GM18907 (cell line): ENCODE results near the gene ACTN2.

Experiments
- ATAC-seq: cut with Tn5 transposase; IDR thresholded peaks from one replicate; pipeline ENCODE4 v1.9.1; 2021; ENCODE audit warnings: mild to moderate bottlenecking, moderate library complexity; ENCODE audit not compliant: unreplicated experiment

The ACTN2 gene

DNA sequence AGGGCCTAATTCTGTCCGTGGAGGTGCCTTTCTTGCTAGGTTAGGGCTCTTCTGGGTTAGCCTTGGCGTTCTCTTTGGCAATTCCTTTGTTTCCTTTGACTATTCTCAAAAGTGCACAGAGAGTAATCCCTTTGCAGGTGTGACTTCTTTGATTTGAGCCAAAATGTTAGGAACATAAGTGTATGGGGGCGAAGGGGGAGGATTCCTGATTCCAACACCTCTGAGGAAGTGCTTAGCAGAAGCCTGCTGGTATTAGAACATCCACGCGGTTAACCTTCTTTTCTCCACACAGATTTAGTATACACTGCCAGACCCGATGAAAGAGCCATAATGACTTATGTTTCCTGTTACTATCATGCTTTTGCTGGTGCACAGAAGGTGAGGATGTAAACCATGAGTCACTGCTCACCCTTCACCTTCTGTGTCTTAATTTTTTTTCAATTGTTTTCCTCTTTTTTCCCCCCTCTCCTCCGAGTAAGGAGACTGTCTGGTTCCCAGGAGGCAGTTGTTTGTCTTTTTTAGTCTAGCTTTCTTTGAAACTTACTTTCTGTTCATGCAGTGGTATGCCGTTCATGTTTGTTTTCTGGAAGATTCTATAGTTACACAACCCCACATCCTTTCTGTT is 48.0 kb downstream of the ACTN2 start:
- ATAC-seq: no peak

DNA sequence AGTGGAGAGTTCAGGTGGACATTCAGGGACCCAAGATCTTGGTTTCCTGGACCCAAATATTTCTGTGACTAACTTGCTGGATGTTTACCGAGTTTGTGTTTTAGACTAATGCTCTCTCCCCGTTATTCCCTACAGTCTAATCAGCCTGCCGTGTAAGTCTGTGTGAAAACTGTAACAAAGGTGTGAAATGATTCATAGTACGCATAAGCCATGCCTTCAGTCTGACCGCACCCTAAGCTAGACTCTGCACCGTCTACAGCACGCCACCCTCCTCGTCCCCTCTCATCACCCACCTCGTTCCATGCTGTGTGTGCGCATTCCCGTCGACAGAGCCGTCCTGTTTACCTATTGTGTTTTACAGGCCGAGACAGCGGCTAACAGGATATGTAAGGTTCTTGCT is 50.5 kb downstream of the ACTN2 start:
- ATAC-seq: no peak

DNA sequence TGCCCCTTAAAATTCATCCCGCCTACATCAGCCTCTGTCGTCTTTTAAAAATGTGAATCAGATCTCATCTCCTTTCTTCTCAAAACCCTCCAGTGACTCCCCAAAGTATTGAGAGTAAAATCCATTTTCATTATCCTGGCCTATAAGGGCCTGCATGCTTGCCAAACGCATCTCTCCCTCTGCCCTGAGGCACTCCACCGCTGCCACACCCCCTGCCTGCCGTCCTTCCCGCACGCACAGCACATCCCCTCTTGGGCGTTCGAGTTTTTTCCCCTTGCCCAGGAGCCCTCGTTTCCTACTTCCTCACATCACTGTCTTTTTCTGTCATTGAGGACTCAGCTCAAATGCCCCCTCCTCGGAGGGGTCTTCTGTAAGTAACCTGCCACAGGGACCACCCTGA is 55.5 kb downstream of the ACTN2 start:
- ATAC-seq: no peak

DNA sequence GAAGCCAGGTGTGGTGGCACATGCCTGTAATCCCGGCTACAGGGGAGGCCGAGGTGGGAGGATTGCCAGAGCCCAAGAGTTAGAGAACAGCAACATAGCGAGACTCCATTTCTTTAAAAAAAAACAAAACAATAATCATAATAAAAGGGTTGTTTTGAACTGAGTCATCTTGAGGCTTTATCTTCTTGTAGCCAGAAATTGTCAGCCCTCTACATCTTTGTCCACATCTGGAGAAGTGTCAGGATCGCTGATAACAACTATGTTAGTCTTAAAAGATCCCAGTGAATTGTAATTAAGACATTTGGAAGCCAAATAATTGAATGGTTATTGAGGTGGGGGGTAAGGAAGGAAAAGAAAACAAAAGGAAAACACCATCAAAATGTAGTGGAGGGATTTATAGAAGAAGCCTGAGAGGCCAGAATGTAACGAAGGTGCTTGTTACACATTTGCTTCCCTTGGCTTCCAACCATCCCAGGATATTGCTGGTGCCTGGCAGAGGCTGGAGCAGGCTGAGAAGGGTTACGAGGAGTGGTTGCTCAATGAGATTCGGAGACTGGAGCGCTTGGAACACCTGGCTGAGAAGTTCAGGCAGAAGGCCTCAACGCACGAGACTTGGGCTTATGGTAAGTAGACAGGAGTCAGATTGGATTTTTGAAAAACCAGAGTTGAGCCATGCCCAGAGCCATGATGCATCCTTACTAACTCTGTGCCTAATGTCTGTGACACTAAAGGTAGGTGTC is 56.3 kb downstream of the ACTN2 start:
- no peak for ATAC-seq

DNA sequence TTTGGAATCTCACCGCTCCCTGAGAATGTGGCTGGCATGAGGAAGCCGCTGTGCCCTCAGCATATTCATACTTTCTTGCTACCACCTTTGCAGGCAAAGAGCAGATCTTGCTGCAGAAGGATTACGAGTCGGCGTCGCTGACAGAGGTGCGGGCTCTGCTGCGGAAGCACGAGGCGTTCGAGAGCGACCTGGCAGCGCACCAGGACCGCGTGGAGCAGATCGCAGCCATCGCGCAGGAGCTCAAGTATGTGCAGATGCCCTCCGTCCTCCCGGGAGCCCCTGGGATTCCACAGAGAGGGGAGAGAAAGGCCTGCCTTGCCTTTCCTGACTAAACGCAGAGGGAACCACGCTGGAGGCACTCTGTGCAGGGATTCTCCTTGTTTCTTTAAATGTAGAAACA is 58.2 kb downstream of the ACTN2 start:
- no peak for ATAC-seq

DNA sequence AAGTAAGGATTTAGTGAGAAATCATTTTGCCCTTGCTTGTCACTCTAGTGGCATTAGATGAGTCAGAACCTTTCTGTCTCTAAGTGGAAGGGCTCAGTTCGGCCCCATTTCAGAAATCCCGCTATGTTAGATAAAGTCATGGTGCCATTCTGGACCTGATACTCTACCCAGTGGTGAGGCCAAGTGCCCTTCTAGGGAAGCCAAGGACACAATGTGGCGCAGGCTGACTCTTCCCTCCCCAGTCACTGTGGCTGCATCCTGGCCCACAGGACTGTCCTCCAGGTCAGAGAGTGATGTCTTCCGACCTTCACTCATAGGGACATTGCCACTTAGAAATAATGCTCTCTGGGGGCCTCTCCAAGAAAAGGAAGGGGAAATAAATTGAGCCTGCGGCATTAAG is 60.5 kb downstream of the ACTN2 start:
- no peak for ATAC-seq

DNA sequence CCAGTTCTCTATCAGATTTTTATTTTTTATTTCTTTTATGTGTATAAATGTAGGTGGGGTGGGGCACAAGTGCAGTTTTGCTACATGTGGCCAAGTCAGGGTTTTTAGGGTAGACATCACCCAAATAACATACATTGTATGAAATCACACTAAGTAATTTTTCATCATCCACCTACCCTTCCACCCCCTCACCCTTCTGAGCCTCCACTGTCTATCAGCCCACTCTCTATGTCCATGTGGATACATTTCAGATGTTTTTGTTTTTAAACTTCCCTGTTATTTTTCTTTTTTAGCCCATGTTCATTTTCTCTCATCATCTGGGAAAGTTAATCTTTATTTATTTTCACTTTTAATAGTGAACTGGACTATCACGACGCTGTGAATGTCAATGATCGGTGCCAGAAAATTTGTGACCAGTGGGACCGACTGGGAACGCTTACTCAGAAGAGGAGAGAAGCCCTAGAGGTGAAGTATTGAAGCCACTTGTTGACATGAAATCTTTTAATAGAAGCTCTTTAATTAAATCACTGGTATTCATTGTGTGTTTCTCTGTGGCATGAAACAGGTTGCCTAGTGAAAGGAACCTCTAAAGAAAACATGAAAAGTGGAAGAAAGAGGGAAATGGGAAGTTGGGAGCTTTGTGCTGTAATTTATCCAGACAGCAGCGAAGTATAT is 61.1 kb downstream of the ACTN2 start:
- ATAC-seq: no peak

DNA sequence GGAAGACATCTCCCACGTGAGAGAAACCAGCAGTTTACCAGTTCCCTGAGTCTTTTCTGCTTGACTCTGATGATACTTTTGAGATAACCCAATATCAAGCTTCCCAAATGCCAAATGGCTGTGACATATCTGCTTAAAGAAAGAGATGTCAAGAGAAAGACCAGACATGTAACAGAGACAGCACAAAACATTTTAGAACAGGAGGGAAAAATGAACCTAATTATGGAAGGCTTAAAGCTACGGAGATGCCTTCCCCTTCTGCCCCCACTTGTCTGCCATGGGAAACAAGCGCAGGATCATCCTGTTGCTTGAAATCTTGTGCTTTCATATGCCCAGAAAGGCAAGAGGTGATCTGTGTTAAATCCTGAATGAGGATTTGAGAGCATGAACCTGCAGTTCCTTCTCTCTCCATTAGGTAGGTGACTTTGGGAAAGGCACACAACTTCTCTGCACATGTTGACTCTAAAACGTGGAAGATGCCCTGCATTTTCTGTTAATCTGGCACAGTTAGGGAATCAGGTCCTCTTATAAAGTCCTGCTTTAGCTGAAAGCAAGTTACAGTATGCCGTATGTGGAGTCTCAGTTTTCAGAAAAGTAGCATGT is 62.1 kb downstream of the ACTN2 start:
- ATAC-seq: no peak

DNA sequence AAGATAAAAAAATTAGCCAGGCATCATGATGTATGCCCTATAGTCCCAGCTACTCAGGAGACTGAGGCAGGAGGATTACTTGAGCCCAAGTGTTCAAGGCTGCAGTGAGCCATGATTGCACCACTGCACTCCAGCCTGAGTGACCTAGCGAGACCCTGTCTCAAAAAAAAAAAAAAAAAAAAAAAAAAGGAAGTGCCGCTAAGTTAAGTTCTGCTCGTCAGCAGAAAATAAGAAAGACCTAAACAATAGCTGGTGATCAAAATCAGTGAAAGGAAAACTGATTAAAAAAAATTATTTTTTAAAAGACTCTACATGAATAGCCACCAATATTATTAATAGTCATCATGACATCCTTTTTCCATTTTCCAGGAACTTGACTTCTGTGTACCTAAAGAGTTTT is 64.6 kb downstream of the ACTN2 start:
- ATAC-seq: no peak

DNA sequence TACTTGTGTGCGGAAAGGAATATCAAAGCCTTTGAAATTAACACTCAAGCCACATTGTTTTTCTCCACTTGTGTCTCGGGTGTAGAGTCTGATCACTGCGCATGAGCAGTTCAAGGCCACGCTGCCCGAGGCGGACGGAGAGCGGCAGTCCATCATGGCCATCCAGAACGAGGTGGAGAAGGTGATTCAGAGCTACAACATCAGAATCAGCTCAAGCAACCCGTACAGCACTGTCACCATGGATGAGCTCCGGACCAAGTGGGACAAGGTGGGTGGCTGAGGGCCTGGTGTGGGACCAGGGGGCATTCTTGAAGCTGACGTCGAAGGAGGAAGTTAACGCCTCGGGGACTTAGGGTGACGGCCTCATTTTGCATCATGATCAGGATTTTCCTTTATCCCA is 65.1 kb downstream of the ACTN2 start:
- no peak for ATAC-seq

DNA sequence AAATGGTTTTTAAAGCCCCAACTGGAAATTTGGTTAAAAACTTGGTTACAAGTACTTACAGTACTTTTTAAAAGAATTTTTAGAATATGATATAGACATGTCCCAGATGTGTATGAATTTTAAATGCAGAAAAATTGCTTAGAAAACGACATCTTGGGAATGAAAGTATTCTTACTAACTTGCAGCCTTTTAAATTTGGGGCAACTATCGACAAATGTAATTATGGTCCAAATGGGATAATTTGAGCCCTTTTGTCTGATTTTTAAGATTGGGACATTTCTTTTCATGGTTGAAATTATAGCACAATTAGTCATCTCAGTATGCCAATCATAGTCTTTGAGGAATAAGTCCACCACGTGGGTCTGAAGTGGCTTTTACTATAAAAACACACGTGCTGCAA is 65.6 kb downstream of the ACTN2 start:
- ATAC-seq: no peak

DNA sequence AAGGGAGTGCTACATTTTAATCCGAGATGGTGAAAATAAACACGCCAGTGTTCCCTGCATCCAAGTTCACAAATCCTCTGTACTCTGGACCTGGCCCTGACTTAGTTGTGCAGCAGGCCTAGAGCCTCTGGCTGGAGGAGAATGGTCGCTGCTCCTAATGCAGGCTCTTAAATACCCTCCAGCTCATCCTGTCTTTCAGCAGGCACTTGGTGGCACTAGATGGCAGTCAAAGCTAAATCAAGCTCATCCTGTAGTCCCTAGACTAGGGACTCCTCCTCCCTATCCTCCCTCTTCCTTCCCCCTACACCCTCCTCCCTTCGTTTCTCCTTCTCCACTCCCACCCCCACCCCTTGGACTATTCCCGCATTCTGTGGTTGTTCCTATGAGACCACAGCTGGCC is 67.2 kb downstream of the ACTN2 start:
- peak; percentile 49 for ATAC-seq

DNA sequence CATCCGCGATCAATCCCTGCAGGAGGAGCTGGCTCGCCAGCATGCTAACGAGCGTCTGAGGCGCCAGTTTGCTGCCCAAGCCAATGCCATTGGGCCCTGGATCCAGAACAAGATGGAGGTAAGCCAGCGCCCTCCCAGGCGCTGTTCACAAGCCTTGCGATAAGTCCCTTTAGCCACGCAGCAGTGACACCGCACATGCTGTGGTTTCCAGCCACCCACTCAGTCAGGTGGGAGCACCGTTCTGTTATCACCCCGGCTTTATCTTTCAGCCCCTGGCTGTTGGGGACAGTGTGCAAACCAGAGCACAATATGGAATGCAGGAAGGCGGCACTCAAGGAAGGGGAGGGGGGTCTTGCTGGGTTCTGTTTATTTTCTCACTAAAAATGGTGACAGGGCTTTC is 67.7 kb downstream of the ACTN2 start:
- no peak for ATAC-seq

DNA sequence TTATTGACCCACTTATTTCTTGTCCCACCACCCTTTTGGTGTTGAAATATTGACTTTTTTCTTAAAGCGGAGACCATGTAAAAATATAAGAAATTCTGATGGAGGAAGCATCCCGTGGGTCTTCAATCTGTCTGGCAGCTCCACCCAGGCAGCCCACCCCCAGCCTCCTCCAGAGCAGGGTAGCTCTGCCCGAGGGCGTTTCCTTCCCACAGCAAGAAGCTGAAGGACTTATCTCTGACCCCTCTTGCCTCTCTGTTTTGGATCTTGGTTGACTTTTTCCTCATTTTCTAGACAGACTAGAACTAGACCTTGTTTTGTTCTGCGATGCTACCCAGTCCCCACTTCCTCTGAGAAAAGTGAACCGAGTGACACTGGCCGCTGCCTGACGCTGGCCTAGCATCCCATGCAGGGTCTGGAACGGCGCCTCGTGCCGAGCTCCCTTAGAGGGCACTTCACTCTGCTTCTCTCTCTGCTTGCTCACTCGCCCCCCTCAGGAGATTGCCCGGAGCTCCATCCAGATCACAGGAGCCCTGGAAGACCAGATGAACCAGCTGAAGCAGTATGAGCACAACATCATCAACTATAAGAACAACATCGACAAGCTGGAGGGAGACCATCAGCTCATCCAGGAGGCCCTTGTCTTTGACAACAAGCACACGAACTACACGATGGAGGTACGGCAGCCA is 68.4 kb downstream of the ACTN2 start:
- no peak for ATAC-seq

DNA sequence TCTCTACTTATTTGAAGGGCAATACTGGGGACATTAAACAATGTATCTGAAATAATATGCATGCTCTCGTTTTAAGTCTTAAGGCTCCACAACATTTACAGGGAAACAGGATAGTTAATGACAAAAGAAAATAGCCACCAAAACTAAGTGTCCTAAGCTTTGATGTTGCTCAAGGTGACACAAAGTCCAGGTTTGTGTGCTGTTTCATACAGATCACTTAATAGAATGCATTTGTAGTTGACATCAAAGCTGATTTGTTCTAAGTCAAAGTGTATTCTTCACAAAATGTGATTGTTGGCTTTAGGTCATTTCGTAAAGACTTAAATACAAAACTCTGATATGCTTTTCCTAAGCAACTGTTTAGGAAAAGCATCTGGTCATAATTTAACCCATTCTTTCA is 71.3 kb downstream of the ACTN2 start:
- no peak for ATAC-seq

DNA sequence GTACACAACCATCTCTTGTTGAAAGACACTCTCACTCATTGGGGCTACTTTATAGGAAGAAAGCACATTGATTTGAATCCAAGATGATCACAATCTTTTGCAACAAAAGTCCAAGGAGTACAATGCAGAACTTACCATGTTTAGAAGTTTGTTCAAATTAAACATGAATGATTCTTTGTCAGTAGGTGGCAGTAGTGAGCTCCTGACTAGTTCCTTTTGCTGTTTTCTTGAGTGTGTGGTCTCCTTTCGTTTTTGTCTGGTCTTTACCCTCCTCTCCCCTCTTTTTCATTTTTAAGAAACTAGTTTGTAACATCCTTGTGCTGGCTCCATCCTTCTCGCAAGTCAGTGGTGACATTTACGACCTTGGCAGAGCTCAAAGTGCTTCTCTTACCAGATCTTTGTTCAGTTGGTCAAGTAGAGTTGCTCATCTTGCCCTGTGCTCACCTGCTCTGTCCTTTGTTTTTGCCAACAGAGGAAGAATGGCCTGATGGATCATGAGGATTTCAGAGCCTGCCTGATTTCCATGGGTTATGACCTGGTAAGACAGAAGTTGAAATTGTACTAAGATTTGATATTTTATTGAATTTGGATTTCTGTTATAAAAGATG is 73.1 kb downstream of the ACTN2 start:
- ATAC-seq: peak; percentile 74

DNA sequence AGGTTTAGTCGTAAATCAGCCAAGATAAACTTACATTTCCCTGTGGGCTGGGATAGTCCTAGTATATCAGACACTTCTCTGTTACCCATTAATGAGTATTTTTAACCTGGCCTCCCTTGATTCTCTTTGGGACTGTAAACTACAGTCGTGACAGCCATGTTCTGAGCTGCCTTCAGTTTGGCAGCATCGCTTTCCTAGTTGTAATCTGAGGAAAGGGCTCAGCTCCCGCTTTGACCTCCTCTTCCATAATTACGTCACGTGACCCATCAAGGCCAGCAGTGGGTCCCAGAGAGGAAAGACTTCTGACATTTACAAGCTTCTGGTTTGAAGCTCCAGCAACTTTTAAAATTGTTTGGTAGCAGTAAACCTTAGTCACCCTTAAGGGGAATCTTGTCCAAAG is 74.2 kb downstream of the ACTN2 start:
- ATAC-seq: no peak

DNA sequence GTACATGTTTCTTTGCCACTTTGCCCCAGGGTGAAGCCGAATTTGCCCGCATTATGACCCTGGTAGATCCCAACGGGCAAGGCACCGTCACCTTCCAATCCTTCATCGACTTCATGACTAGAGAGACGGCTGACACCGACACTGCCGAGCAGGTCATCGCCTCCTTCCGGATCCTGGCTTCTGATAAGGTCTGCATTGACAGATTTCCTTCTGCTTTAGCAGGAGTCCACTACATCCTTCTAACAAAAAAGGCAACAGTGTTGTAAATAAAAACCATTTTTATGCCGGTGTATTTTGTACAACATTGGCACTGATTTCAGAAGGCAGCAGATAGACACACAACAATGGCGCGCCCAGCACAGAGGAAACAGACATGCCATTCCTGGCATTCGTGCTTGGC is 74.7 kb downstream of the ACTN2 start:
- no peak for ATAC-seq

DNA sequence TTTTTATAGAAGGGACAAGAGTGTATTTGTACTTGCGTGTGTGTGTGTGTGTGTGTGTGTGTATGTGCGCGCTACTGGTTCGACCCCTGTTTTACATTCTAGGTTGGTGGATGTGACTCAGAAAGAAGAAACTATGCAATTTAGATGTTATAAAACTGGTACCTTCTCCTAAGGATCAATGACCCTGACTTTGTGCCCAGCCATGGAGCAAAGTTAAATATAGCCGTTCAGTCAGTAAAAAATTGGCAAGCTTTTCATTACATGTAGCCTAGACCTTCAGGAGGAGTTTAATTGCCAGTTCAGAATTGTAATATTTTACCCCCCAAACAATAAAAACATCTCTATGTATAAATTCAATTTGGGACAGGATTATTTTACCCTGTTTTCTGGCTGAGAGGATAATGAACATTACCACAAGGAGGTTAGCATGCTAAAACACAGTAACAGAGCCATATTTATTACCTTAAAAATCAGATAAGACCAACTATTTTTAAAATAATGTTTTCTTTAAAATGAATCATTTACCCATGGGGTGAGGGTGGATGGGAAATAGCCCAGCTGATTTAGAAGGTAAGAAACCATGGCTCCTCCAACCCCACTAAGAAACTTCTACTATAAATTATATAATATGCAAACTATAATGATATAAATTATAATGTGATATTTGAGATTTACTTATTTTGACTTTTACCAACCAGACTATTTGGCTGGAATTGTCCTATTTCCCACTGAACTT is 75.3 kb downstream of the ACTN2 start:
- no peak for ATAC-seq

DNA sequence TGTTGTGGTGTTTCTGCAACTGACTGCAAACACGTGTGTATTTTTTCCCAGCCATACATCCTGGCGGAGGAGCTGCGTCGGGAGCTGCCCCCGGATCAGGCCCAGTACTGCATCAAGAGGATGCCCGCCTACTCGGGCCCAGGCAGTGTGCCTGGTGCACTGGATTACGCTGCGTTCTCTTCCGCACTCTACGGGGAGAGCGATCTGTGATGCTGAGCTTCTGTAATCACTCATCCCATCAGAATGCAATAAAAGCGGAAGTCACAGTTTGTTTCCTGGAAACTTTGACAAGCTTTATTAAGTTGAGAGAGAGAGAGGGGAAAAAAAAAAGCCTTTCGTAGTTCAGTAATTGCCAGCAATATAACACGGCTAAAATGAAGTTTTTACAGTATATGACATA is 76.1 kb downstream of the ACTN2 start:
- ATAC-seq: no peak
